Left ventricle myocardium superior (tissue), 1 donor: Measurements from ENCODE around the gene PLAA. TPM values are rescaled to one million over a fixed set of nuclear protein-coding genes. Genes with fewer than 3 reads are reported as not detected.

Source experiments
- ATAC-seq: fragments of 200-7000 bp; cut with Tn5 transposase; one replicate; pipeline ENCODE4 v1.9.1; 2020; ENCODE audit warnings: mild to moderate bottlenecking, moderate library complexity
- DNase-seq: peaks from one replicate; pipeline ENCODE4 v3.0.0-alpha.2; 2020
- intact Hi-C: fragments of 100-400 bp; cut with micrococcal nuclease; formaldehyde crosslinking; loops from one replicate; pipeline ENCODE4 v1.11.0; 2022
- total RNA-seq: library from RNA; stranded (reverse); fragmentation: NEBNext Ultra II Directional; extraction: Animal tissue kit (Norgen Biotek cat#: 25700); gene quantifications from one replicate; pipeline ENCODE4 v1.2.1, GENCODE V29; 2021
- donor health status: DM: no; HTN: yes; CAD: no; lungs with severe emphysema.

PLAA gene
- total RNA-seq, 1 donor from 2014 or later, result 33.8 TPM

- no peak for ATAC-seq
- no peak for DNase-seq
- intact Hi-C loops, result no loop called here
Measured at GRCh38 chr9:26856413-26857032, 90.5 kb downstream of the PLAA start.

Other genes with a start within 250 kb of the PLAA start
- 6.2 TPM for gene CAAP1, start 54.4 kb downstream of the PLAA start, total RNA-seq
- 9.2 TPM for gene IFT74, start 9.2 kb upstream of the PLAA start, total RNA-seq
- gene LRRC19, start 58.4 kb upstream of the PLAA start, total RNA-seq, result not detected
- 22.2 TPM for gene TEK, start 162.0 kb upstream of the PLAA start, total RNA-seq